ENCODE measurements around the gene DUSP9. TPM values are rescaled to one million over a fixed set of nuclear protein-coding genes. Genes with fewer than 3 reads are reported as not detected.

The DUSP9 gene
- total and polyA plus RNA-seq, 12 donors = 0.03 to 0.09 TPM; not detected in 10

- DNase-seq (no peak), ATAC-seq (no peak)
- H3K9me3 ChIP-seq = peaks cover 0 to 13% (median 0%) of the 10 kb centered on the region in 11 donors
- 91 to 99% methylated on average over 6 to 7 of the region's 7 CpGs for WGBS, 2 donors
- H3K27ac ChIP-seq = no peak overlapping the region
- H3K4me1 ChIP-seq = peaks cover 0 to 10% (median 0%) of the 10 kb centered on the region in 9 donors
- no peak for TF ChIP-seq CTCF (IDR thresholded peaks at IDR 0.05)
- intact Hi-C loops (cut with DNase I) = no loop called here
- no peak overlapping the region for H3K4me3 ChIP-seq
- peaks cover 0 to 18% (median 0%) of the 10 kb centered on the region in 7 donors for H3K27me3 ChIP-seq
- no peaks in the 10 kb centered on the region for H3K36me3 ChIP-seq
These were observed 14.4 kb upstream of the DUSP9 start for GRCh38 chrX:153632595-153632946.

GRCh38 chrX:153633048-153633447, 14.0 kb upstream of the DUSP9 start:
- H3K36me3 ChIP-seq = no peaks in the 10 kb centered on the region
- H3K27me3 ChIP-seq = peaks cover 0 to 13% (median 0%) of the 10 kb centered on the region in 7 donors
- peaks cover 0 to 10% (median 0%) of the 10 kb centered on the region in 9 donors for H3K4me1 ChIP-seq
- no peak for ATAC-seq
- WGBS, 2 donors = 98 to 100% methylated on average over 11 to 14 of the region's 14 CpGs
- H3K9me3 ChIP-seq = peaks cover 0 to 13% (median 0%) of the 10 kb centered on the region in 11 donors
- no peak overlapping the region for H3K4me3 ChIP-seq
- TF ChIP-seq CTCF (IDR thresholded peaks at IDR 0.05) = no peak
- no peak overlapping the region for H3K27ac ChIP-seq
- intact Hi-C loops (cut with DNase I) = no loop called here
- no peak for DNase-seq

GRCh38 chrX:153633607-153634180, 13.3 kb upstream of the DUSP9 start:
- intact Hi-C loops (cut with DNase I) = no loop called here
- Histone ChIP-seq H3K27ac (no peak overlapping the region), H3K4me3 (no peak overlapping the region), H3K4me1 (peaks cover 0 to 10% (median 0%) of the 10 kb centered on the region in 9 donors), H3K27me3 (peaks cover 0 to 11% (median 0%) of the 10 kb centered on the region in 7 donors), H3K9me3 (peaks cover 0 to 13% (median 0%) of the 10 kb centered on the region in 11 donors), H3K36me3 (no peaks in the 10 kb centered on the region)
- DNase-seq = no peak
- TF ChIP-seq CTCF (IDR thresholded peaks at IDR 0.05) = no peak
- WGBS, 2 donors = 91 to 94% methylated on average over 10 to 14 of the region's 15 CpGs
- ATAC-seq = no peak

GRCh38 chrX:153634236-153634635, 12.8 kb upstream of the DUSP9 start:
- intact Hi-C loops (cut with DNase I) = no loop called here
- WGBS, 2 donors = 63 to 78% methylated on average over 7 to 9 of the region's 9 CpGs

More at GRCh38 chrX:153634236-153634635, 12.8 kb upstream of the DUSP9 start:
- Histone ChIP-seq H3K9me3 (peaks cover 0 to 13% (median 0%) of the 10 kb centered on the region in 11 donors), H3K36me3 (no peaks in the 10 kb centered on the region), H3K4me1 (peaks cover 0 to 10% (median 0%) of the 10 kb centered on the region in 9 donors), H3K27ac (no peak overlapping the region), H3K4me3 (no peak overlapping the region), H3K27me3 (peaks cover 0 to 16% (median 0%) of the 10 kb centered on the region in 7 donors)
- ATAC-seq (no peak), DNase-seq (no peak)
- TF ChIP-seq CTCF (IDR thresholded peaks at IDR 0.05) = no peak

Measured in heart right ventricle (tissue), 16 donors.